Loucy (cell line): ENCODE measurements around the gene C1orf35.

Experiments used
- H2AFZ ChIP-seq: fragments of 200-600 bp; sonication (generic); 2 replicates; pipeline ENCODE4 v1.6.0; 2016; ENCODE audit warnings: antibody characterized with exemption, mild to moderate bottlenecking, low read length, moderate library complexity
- H3F3A ChIP-seq: fragments of 200-600 bp; 2 replicates; pipeline ENCODE4 v1.6.0; 2016; ENCODE audit warnings: antibody characterized with exemption, low read depth, mild to moderate bottlenecking
- H3K27me3 ChIP-seq: fragments of 200-600 bp; sonication (generic); 2 replicates; pipeline ENCODE4 v1.6.1; 2014; ENCODE audit warnings: low read length, mild to moderate bottlenecking; ENCODE audit not compliant: insufficient read depth, poor library complexity, severe bottlenecking
- H3K36me3 ChIP-seq: fragments of 200-600 bp; sonication (generic); 2 replicates; pipeline ENCODE4 v1.6.1; 2016; ENCODE audit warnings: low read length; ENCODE audit not compliant: insufficient read depth
- H3K4me1 ChIP-seq: fragments of 200-600 bp; sonication (generic); 2 replicates; pipeline ENCODE4 v1.5.1; 2014; ENCODE audit warnings: low read length, mild to moderate bottlenecking; ENCODE audit not compliant: insufficient read depth, poor library complexity, severe bottlenecking
- H3K4me2 ChIP-seq: fragments of 200-600 bp; sonication (generic); 2 replicates; pipeline ENCODE4 v1.6.0; 2014; ENCODE audit warnings: antibody characterized with exemption, low read length, low read depth, mild to moderate bottlenecking; ENCODE audit not compliant: poor library complexity, severe bottlenecking
- H3K4me3 ChIP-seq: fragments of 200-600 bp; sonication (generic); 2 replicates; pipeline ENCODE4 v1.5.1; 2014; ENCODE audit warnings: low read length, mild to moderate bottlenecking, mixed read lengths; ENCODE audit not compliant: poor library complexity, severe bottlenecking
- H3K79me2 ChIP-seq: fragments of 200-600 bp; sonication (generic); 2 replicates; pipeline ENCODE4 v1.6.1; 2014; ENCODE audit warnings: low read length; ENCODE audit not compliant: insufficient read depth
- H3K9ac ChIP-seq: fragments of 200-600 bp; sonication (generic); 2 replicates; pipeline ENCODE4 v1.6.0; 2014; ENCODE audit warnings: mild to moderate bottlenecking, low read depth, low read length, moderate library complexity; ENCODE audit not compliant: poor library complexity, severe bottlenecking
- H3K9me2 ChIP-seq: fragments of 200-600 bp; sonication (generic); replicated peaks from 2 replicates; pipeline ENCODE4 v1.6.1; 2016; ENCODE audit warnings: low read depth, low read length, mixed read lengths
- H3K9me3 ChIP-seq: fragments of 200-600 bp; sonication (generic); 2 replicates; pipeline ENCODE4 v1.6.1; 2014; ENCODE audit warnings: mild to moderate bottlenecking, antibody characterized with exemption, low read length, low read depth; ENCODE audit not compliant: insufficient read depth
- H4K20me1 ChIP-seq: fragments of 200-600 bp; sonication (generic); 2 replicates; pipeline ENCODE4 v1.6.0; 2014; ENCODE audit warnings: antibody characterized with exemption, low read length, mild to moderate bottlenecking; ENCODE audit not compliant: insufficient read depth, poor library complexity, severe bottlenecking
- CTCF ChIP-seq: fragments of 200-600 bp; sonication (generic); conservative IDR thresholded peaks from 2 replicates; pipeline ENCODE4 v1.5.1; 2014; ENCODE audit warnings: mild to moderate bottlenecking, antibody characterized with exemption, low read length
- EZH2phosphoT487 ChIP-seq: fragments of 200-600 bp; IDR thresholded peaks from 2 replicates; pipeline ENCODE4 v1.6.1; 2018; ENCODE audit warnings: antibody characterized with exemption, mild to moderate bottlenecking, moderate library complexity, borderline replicate concordance

The C1orf35 gene

GRCh38 chr1:228081144-228081543 is 22.0 kb downstream of the C1orf35 start:
- Histone ChIP-seq H2AFZ (no peak overlapping the region), H3K4me3 (peak overlapping the region; percentile 81), H3K36me3 (no peaks in the 10 kb centered on the region), H3K9me2 (no peaks in the 10 kb centered on the region), H3F3A (no peaks in the 10 kb centered on the region), H3K9me3 (no peaks in the 10 kb centered on the region), H4K20me1 (peaks cover 39% of the 10 kb centered on the region), H3K9ac (peak overlapping the region; percentile 93), H3K27me3 (peaks cover 6% of the 10 kb centered on the region), H3K4me2 (peak overlapping the region; percentile 84), H3K79me2 (peaks cover 62% of the 10 kb centered on the region), H3K4me1 (peaks cover 33% of the 10 kb centered on the region)
- TF ChIP-seq EZH2phosphoT487 (no peak), CTCF (no peak)

GRCh38 chr1:228079601-228080263 is 23.4 kb downstream of the C1orf35 start:
- Histone ChIP-seq H3K9ac (no peak overlapping the region), H3K79me2 (peaks cover 48% of the 10 kb centered on the region), H3F3A (no peaks in the 10 kb centered on the region), H3K4me3 (no peak overlapping the region), H3K9me3 (no peaks in the 10 kb centered on the region), H4K20me1 (peaks cover 25% of the 10 kb centered on the region), H3K27me3 (peaks cover 6% of the 10 kb centered on the region), H3K4me1 (peaks cover 19% of the 10 kb centered on the region), H3K36me3 (no peaks in the 10 kb centered on the region), H2AFZ (no peak overlapping the region), H3K9me2 (no peaks in the 10 kb centered on the region), H3K4me2 (peak overlapping the region; percentile 23)
- TF ChIP-seq CTCF (no peak), EZH2phosphoT487 (no peak)

GRCh38 chr1:228079013-228079412 is 24.1 kb downstream of the C1orf35 start:
- no peaks in the 10 kb centered on the region for H3K36me3 ChIP-seq
- TF ChIP-seq CTCF (no peak), EZH2phosphoT487 (no peak)
- no peak overlapping the region for H3K4me2 ChIP-seq
- H3K4me3 ChIP-seq = no peak overlapping the region
- no peaks in the 10 kb centered on the region for H3K9me3 ChIP-seq
- no peaks in the 10 kb centered on the region for H3F3A ChIP-seq
- H3K4me1 ChIP-seq = peaks cover 12% of the 10 kb centered on the region
- H3K79me2 ChIP-seq = peaks cover 41% of the 10 kb centered on the region
- no peak overlapping the region for H3K9ac ChIP-seq
- H4K20me1 ChIP-seq = peaks cover 17% of the 10 kb centered on the region
- H3K9me2 ChIP-seq = no peaks in the 10 kb centered on the region
- H2AFZ ChIP-seq = no peak overlapping the region
- H3K27me3 ChIP-seq = peaks cover 6% of the 10 kb centered on the region
